ENCODE results near the gene CEP112. TPM values are rescaled to one million over a fixed set of nuclear protein-coding genes. Genes with fewer than 3 reads are reported as not detected.

The CEP112 gene
- total RNA-seq, 1 donor from 2014 or later = 3.8 TPM

GRCh38 chr17:65727246-65727645, 464.7 kb downstream of the CEP112 start:
- Mint-ChIP-seq H3K4me1 (no peaks in the 10 kb centered on the region), H3K36me3 (ENCODE audit: low read depth) (no peaks in the 10 kb centered on the region), H3K4me3 (no peak overlapping the region), H3K27me3 (no peaks in the 10 kb centered on the region), H3K9me3 (no peaks in the 10 kb centered on the region), H3K27ac (no peak overlapping the region)
- intact Hi-C loops (cut with micrococcal nuclease) = no loop called here
- DNase-seq = no peak
- ChIA-PET CTCF (no interaction called here), POLR2A (no interaction called here)
- TF ChIP-seq CTCF (IDR thresholded peaks at IDR 0.05) = no peak
- no peak for ATAC-seq (ENCODE audit: low read depth)

- POLR2A ChIA-PET = no interaction called here
These were observed 468.3 kb downstream of the CEP112 start for GRCh38 chr17:65723431-65724151.

GRCh38 chr17:65718601-65719000, 473.3 kb downstream of the CEP112 start:
- Mint-ChIP-seq H3K9me3 (no peaks in the 10 kb centered on the region), H3K36me3 (ENCODE audit: low read depth) (no peaks in the 10 kb centered on the region), H3K4me3 (no peak overlapping the region), H3K4me1 (no peaks in the 10 kb centered on the region), H3K27ac (no peak overlapping the region), H3K27me3 (no peaks in the 10 kb centered on the region)
- intact Hi-C loops (cut with micrococcal nuclease) = no loop called here
- DNase-seq (no peak), ATAC-seq (ENCODE audit: low read depth) (no peak)
- CTCF ChIA-PET = no interaction called here
- TF ChIP-seq CTCF (IDR thresholded peaks at IDR 0.05) = no peak
- POLR2A ChIA-PET = no interaction called here

More at GRCh38 chr17:65723431-65724151, 468.3 kb downstream of the CEP112 start:
- H3K27me3 Mint-ChIP-seq = no peaks in the 10 kb centered on the region
- no peak overlapping the region for H3K4me3 Mint-ChIP-seq
- H3K36me3 Mint-ChIP-seq (ENCODE audit: low read depth) = no peaks in the 10 kb centered on the region
- H3K27ac Mint-ChIP-seq = no peak overlapping the region
- TF ChIP-seq CTCF (IDR thresholded peaks at IDR 0.05) = no peak
- CTCF ChIA-PET = no interaction called here
- ATAC-seq (ENCODE audit: low read depth) = no peak
- H3K4me1 Mint-ChIP-seq = no peaks in the 10 kb centered on the region
- intact Hi-C loops (cut with micrococcal nuclease) = no loop called here
- no peaks in the 10 kb centered on the region for H3K9me3 Mint-ChIP-seq
- DNase-seq = no peak

GRCh38 chr17:65712383-65713267, 479.3 kb downstream of the CEP112 start:
- intact Hi-C loops (cut with micrococcal nuclease) = no loop called here
- Mint-ChIP-seq H3K27me3 (no peaks in the 10 kb centered on the region), H3K4me3 (no peak overlapping the region), H3K9me3 (no peaks in the 10 kb centered on the region), H3K27ac (no peak overlapping the region), H3K36me3 (ENCODE audit: low read depth) (no peaks in the 10 kb centered on the region), H3K4me1 (no peaks in the 10 kb centered on the region)
- ChIA-PET POLR2A (no interaction called here), CTCF (no interaction called here)
- DNase-seq = no peak
- no peak for TF ChIP-seq CTCF (IDR thresholded peaks at IDR 0.05)
- ATAC-seq (ENCODE audit: low read depth) = no peak

GRCh38 chr17:65711671-65712276, 480.2 kb downstream of the CEP112 start:
- Mint-ChIP-seq H3K27ac (no peak overlapping the region), H3K27me3 (no peaks in the 10 kb centered on the region), H3K36me3 (ENCODE audit: low read depth) (no peaks in the 10 kb centered on the region), H3K9me3 (no peaks in the 10 kb centered on the region), H3K4me1 (no peaks in the 10 kb centered on the region), H3K4me3 (no peak overlapping the region)
- ATAC-seq (ENCODE audit: low read depth) (no peak), DNase-seq (no peak)
- CTCF ChIA-PET = no interaction called here
- no peak for TF ChIP-seq CTCF (IDR thresholded peaks at IDR 0.05)
- intact Hi-C loops (cut with micrococcal nuclease) = no loop called here
- POLR2A ChIA-PET = no interaction called here

Measured in activated B cell treated with CpG ODN at 0.5 μM for 24 hours (primary cell).